DOHH2 (cell line): ENCODE data around the gene REXO1.

Experiments
- H3F3A ChIP-seq: fragments of 200-600 bp; sonication (generic), shearing (Covaris generic); 2 replicates; pipeline ENCODE4 v1.6.0; 2016; ENCODE audit warnings: antibody characterized with exemption, mild to moderate bottlenecking; ENCODE audit not compliant: control insufficient read depth, insufficient read depth
- H3K27ac ChIP-seq: fragments of 200-600 bp; sonication (generic); 2 replicates; pipeline ENCODE4 v1.5.1; 2014; ENCODE audit warnings: low read depth, mild to moderate bottlenecking, low read length, moderate library complexity
- H3K27me3 ChIP-seq: fragments of 200-600 bp; sonication (generic); 2 replicates; pipeline ENCODE4 v1.6.1; 2014; ENCODE audit warnings: mild to moderate bottlenecking, low read length, mixed read lengths; ENCODE audit not compliant: control insufficient read depth
- H3K36me3 ChIP-seq: fragments of 200-600 bp; sonication (generic); 2 replicates; pipeline ENCODE4 v1.6.1; 2014; ENCODE audit warnings: mild to moderate bottlenecking, low read length, moderate library complexity, mixed read lengths; ENCODE audit not compliant: control insufficient read depth
- H3K4me1 ChIP-seq: fragments of 200-600 bp; sonication (generic); 2 replicates; pipeline ENCODE4 v1.6.1; 2014; ENCODE audit warnings: mild to moderate bottlenecking, low read length, mixed read lengths; ENCODE audit not compliant: control insufficient read depth
- H3K4me2 ChIP-seq: fragments of 200-600 bp; sonication (generic); 2 replicates; pipeline ENCODE4 v1.6.0; 2014; ENCODE audit warnings: mild to moderate bottlenecking, low read length, moderate library complexity
- H3K4me3 ChIP-seq: fragments of 200-600 bp; sonication (generic); 2 replicates; pipeline ENCODE4 v1.5.1; 2014; ENCODE audit warnings: mild to moderate bottlenecking, low read length, mixed read lengths
- H3K79me2 ChIP-seq: fragments of 200-600 bp; sonication (generic); 2 replicates; pipeline ENCODE4 v1.6.1; 2014; ENCODE audit warnings: mild to moderate bottlenecking, low read length, mixed read lengths; ENCODE audit not compliant: control insufficient read depth
- H3K9me2 ChIP-seq: fragments of 200-600 bp; sonication (generic); replicated peaks from 2 replicates; pipeline ENCODE4 v1.6.1; 2014; ENCODE audit warnings: mild to moderate bottlenecking, low read length, mixed read lengths; ENCODE audit not compliant: control insufficient read depth
- H3K9me3 ChIP-seq: fragments of 200-600 bp; sonication (generic); 2 replicates; pipeline ENCODE4 v1.6.1; 2014; ENCODE audit warnings: antibody characterized with exemption, low read length, mixed read lengths; ENCODE audit not compliant: control insufficient read depth, insufficient read depth
- H4K20me1 ChIP-seq: fragments of 200-600 bp; sonication (generic); 2 replicates; pipeline ENCODE4 v1.6.0; 2014; ENCODE audit warnings: low read depth, mild to moderate bottlenecking, antibody characterized with exemption, low read length, moderate library complexity; ENCODE audit not compliant: control insufficient read depth, insufficient read depth
- EZH2phosphoT487 ChIP-seq: fragments of 200-600 bp; sonication (generic); IDR thresholded peaks from 2 replicates; pipeline ENCODE4 v1.6.1; 2017; ENCODE audit warnings: borderline replicate concordance, mild to moderate bottlenecking, antibody characterized with exemption, low read length, moderate library complexity, mixed read lengths
- TF ChIP-seq, protein P1 (sequence below): fragments of 200-600 bp; sonication (generic); IDR thresholded peaks from one replicate; pipeline ENCODE4 v1.5.1; 2014; ENCODE audit warnings: antibody characterized with exemption, mild to moderate bottlenecking, low read depth, low read length; ENCODE audit not compliant: poor library complexity, severe bottlenecking

Gene REXO1

DNA sequence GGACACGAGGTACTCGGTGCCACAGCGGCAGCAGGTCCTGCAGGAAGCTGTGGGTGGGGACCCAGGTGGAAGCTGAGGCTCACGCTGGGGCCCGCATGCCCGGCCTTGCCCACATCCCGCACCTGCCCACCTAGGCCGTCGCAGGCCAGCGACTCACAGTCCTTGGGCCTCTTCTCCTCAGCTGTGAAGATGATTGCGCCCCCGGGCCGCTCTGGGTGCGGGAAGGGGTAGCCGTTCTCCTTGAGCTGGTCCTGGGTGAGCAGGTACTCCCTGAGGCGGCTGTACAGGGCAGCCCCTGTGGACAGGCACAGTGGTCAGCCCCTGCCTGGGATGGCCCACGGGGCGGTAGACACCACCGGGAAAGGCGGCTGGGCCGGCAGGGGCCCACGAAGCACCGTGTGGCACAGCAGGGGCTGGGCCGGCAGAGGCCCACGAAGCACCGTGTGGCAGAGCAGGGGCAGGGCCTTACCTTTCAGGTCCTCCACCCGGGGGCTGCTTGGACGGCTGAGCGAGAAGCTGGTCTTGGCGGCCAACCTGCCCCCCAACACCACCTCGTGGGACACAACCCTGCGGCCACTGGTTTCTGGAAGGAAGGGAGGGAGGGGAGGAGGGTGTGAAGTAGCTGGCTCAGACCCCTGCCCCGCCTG lies 29.6 kb downstream of the REXO1 start:
- H3K4me2 ChIP-seq, result no peak overlapping the region
- H4K20me1 ChIP-seq, result no peaks in the 10 kb centered on the region
- H3F3A ChIP-seq, result no peaks in the 10 kb centered on the region
- H3K4me1 ChIP-seq, result peaks cover 4% of the 10 kb centered on the region
- no peak overlapping the region for H3K27ac ChIP-seq
- no peaks in the 10 kb centered on the region for H3K9me3 ChIP-seq
- no peaks in the 10 kb centered on the region for H3K9me2 ChIP-seq
- H3K4me3 ChIP-seq, result no peak overlapping the region
- H3K27me3 ChIP-seq, result no peaks in the 10 kb centered on the region
- TF ChIP-seq EZH2phosphoT487, result no peak
- TF ChIP-seq, protein P1, sequence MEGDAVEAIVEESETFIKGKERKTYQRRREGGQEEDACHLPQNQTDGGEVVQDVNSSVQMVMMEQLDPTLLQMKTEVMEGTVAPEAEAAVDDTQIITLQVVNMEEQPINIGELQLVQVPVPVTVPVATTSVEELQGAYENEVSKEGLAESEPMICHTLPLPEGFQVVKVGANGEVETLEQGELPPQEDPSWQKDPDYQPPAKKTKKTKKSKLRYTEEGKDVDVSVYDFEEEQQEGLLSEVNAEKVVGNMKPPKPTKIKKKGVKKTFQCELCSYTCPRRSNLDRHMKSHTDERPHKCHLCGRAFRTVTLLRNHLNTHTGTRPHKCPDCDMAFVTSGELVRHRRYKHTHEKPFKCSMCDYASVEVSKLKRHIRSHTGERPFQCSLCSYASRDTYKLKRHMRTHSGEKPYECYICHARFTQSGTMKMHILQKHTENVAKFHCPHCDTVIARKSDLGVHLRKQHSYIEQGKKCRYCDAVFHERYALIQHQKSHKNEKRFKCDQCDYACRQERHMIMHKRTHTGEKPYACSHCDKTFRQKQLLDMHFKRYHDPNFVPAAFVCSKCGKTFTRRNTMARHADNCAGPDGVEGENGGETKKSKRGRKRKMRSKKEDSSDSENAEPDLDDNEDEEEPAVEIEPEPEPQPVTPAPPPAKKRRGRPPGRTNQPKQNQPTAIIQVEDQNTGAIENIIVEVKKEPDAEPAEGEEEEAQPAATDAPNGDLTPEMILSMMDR, result no peak
- H3K79me2 ChIP-seq, result no peaks in the 10 kb centered on the region
- peaks cover 68% of the 10 kb centered on the region for H3K36me3 ChIP-seq

DNA sequence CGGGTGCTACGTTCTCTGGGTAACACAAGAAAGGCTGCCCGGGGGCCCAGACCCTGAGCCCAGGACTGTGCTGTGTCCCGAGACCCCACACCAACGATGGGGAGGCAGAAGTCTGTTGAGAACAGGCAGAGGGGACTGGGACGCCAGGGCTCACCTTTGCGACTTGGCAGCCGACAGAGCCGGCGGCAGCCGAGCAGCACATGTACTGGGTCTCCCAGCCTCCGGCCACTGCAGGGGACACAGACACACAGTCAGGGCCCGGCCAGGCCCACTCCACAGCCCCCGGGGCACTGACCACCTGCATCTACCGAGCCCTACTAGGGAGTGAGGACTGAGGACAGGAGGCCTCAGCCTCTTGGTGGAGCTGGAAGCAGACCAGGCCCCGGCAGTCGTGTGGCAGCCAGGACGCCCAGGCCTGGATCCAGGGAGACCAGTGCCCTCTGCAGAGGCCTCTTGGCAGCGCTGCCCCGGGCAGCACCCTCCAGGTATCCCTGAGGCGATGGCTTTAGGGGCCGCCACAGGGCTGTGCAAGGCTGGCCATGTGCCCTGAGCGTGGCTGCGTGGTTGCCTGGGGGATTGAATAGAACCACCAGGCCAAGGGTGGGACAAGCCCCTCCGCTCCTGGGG lies 30.6 kb downstream of the REXO1 start:
- H3K4me3 ChIP-seq, result no peak overlapping the region
- no peaks in the 10 kb centered on the region for H3K27me3 ChIP-seq
- H4K20me1 ChIP-seq, result no peaks in the 10 kb centered on the region
- H3K4me2 ChIP-seq, result no peak overlapping the region
- H3F3A ChIP-seq, result no peaks in the 10 kb centered on the region
- peaks cover 59% of the 10 kb centered on the region for H3K36me3 ChIP-seq
- no peak overlapping the region for H3K27ac ChIP-seq
- no peaks in the 10 kb centered on the region for H3K9me2 ChIP-seq
- no peak for TF ChIP-seq EZH2phosphoT487
- TF ChIP-seq, protein P1, result no peak
- no peaks in the 10 kb centered on the region for H3K9me3 ChIP-seq
- no peaks in the 10 kb centered on the region for H3K79me2 ChIP-seq
- peaks cover 14% of the 10 kb centered on the region for H3K4me1 ChIP-seq

DNA sequence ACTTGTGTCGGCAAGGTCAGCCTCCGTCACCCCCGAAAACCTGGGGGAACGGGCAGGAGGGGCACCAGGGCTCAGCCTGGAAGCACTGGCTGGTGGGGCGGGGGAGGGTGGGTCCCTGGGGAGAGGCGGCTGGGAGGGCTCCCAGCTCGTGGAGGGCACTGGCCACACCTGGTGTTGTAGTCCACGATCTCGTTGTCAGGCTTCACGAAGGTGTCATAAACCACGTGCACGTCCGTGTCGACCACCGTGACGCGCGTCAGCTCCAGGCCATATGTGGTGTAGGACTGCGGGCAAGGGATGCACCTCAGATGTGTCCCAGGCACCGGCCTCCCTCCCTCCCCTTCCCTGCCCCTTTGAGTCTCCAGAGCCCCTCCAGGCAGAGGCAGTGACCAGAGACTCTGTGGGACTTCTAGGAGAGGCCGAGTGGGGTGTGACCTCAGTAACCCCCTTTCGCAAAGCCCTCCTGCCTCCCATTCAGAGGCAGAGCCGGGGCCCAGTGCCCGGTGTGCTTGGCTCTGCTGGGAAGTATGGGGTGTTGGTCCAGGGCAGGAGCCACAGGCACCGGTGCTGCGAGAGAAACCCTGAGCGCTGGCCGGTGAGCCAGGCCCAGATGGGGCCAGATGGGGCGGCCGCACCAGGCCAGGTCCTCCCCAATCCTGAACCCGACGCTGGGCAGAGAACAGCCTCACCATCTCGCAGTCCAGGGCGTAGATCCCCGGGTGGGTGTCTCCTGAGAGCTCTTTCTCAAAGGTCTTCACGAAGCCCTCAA lies 31.6 kb downstream of the REXO1 start:
- Histone ChIP-seq H3K9me2 (no peaks in the 10 kb centered on the region), H3K79me2 (no peaks in the 10 kb centered on the region), H3K9me3 (no peaks in the 10 kb centered on the region), H3K4me2 (no peak overlapping the region), H3F3A (no peaks in the 10 kb centered on the region), H3K27me3 (no peaks in the 10 kb centered on the region), H3K4me3 (no peak overlapping the region), H3K36me3 (peaks cover 51% of the 10 kb centered on the region), H3K27ac (no peak overlapping the region), H3K4me1 (peaks cover 17% of the 10 kb centered on the region), H4K20me1 (no peaks in the 10 kb centered on the region)
- no peak for TF ChIP-seq EZH2phosphoT487
- TF ChIP-seq, protein P1, result no peak
